Smooth muscle cell (in vitro differentiated cells): ENCODE measurements around the gene TNC. TPM values are rescaled to one million over a fixed set of nuclear protein-coding genes. Genes with fewer than 3 reads are reported as not detected.

ENCODE experiments used
- polyA plus RNA-seq: library from polyadenylated mRNA; unstranded; fragments of >200 nt; fragmentation: Nextera tagmentation; extraction: Ambion mirVana; gene quantifications from 2 replicates; pipeline ENCODE4 v1.2.1, GENCODE V29; 2016
- total RNA-seq: library from RNA; depleted of rRNA; stranded (reverse); fragments of >200 nt; gene quantifications from 2 replicates; pipeline ENCODE4 v1.2.3, GENCODE V29; 2014

TNC gene
- total and polyA plus RNA-seq, 2 experiments from 2014 or later: 567 to 581 TPM

Other genes with a start within 250 kb of the TNC start
- not detected in 2 replicates for gene TNFSF8, start 187.6 kb downstream of the TNC start, total RNA-seq
- not detected in 2 replicates for gene TNFSF8, start 187.6 kb downstream of the TNC start, polyA plus RNA-seq